GM21529 (cell line): ENCODE data around the gene DMBT1.

ENCODE experiments used
- ATAC-seq: cut with Tn5 transposase; IDR thresholded peaks from one replicate; pipeline ENCODE4 v1.9.1; 2021; ENCODE audit not compliant: unreplicated experiment

The DMBT1 gene

DNA sequence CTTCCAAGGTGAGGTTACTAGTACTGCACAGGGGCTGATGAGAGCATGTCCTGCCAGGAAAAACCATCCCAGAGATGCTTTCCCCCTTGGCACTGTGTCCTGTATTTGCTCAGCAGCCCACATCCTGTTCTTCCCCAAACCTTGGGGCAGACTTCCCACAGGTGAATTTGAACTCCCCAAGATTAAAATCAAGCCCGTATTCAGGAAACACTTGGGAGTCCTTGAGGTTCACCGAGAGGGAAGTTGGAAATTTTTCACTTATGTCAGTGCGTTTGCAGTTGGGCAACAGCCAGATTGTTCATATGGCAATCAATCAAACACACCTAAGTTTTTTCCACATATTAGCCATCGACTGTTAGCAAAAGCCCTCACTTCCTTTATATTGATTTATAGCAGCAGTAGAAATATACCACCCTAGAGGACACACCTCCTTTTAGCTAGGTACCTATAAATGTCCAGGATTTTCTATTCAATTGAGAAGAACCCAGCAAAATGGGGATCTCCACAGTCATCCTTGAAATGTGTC is at the start of gene DMBT1:
Gene DMBT1, plus strand, starts transcription at position 476 of the 526 bp plus-strand sequence. Its CDS starts 17 bp downstream, at position 493.
- no peak for ATAC-seq

DNA sequence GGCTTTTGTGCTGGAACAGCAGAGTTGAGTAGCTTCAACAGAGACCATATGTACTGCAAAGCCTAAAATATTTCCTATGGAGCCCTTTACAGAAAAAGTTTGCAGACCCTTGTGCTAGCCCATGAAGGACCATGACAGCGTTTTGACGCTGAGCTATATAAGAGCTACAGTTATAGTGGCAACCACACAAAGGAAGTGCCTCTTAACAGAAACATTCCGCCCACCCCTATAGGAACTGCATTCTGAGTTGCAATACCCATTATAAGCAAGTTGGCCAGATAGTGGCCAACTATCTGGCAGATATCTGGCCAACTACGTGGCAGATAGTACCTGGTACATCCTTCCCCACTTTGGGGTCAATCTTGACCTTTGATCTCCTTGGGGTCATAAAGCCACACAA is 47.5 kb upstream of the DMBT1 start:
- ATAC-seq = no peak

DNA sequence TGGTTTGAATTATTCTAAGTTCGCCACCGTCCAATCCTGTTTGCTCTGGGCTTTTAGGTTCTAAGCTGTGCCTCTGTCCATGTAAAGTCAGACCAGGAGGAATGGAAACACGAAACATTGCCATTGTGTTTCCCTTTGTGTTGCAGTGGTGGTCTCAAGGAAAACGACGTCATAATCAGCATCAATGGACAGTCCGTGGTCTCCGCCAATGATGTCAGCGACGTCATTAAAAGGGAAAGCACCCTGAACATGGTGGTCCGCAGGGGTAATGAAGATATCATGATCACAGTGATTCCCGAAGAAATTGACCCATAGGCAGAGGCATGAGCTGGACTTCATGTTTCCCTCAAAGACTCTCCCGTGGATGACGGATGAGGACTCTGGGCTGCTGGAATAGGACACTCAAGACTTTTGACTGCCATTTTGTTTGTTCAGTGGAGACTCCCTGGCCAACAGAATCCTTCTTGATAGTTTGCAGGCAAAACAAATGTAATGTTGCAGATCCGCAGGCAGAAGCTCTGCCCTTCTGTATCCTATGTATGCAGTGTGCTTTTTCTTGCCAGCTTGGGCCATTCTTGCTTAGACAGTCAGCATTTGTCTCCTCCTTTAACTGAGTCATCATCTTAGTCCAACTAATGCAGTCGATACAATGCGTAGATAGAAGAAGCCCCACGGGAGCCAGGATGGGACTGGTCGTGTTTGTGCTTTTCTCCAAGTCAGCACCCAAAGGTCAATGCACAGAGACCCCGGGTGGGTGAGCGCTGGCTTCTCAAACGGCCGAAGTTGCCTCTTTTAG is 46.3 kb upstream of the DMBT1 start:
- no peak for ATAC-seq

DNA sequence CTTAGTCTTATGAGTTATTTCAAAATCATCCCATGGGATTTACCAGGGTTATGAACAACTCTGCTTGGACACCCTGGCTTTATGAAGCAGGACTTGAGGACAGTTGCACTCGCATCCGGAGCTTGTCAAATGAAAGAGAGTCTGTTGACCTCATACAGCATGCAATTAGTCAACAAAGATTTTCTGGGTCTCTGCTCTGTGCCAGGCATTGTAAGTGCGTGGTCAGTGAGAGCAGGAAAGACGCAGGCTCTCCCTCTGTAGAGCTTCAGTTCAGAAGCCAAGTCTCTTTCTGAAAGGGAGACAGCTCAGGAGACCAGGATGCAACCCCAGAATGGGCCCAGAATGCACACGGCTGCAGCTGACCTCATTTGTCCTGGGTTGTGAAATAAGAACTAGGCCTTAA is 45.5 kb upstream of the DMBT1 start:
- no peak for ATAC-seq

DNA sequence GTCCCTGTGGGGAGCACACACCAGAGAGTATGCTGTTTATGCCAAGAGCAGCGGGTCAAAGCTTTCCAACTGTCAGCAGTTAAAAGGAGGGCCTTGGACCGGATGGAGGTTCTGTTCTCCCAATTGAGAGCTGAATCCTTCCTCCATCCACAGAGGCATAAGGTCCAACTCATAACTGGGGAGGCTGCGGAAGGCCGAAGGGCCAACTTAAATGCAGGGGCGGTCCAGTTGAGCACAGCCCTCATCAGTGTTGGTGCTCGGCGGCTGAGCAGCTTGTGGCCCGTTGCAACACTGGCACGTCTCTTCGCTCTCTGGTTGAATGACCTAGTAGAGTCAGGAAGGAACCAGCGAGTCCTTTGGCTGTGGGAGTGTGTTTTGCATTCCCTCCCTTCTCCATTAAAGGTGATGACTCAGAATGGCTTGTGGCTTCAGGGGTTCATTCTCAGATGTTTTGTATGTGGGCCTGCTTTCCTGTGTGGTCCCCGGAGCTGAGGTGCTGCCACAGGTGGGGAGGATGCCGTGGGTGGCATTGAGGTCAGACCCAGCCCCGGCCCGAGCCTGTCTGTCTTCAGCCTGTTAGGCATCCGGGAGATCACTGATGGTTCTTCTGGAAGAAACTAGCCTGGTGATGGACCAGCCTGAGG is 44.8 kb upstream of the DMBT1 start:
- ATAC-seq = peak; percentile 81

DNA sequence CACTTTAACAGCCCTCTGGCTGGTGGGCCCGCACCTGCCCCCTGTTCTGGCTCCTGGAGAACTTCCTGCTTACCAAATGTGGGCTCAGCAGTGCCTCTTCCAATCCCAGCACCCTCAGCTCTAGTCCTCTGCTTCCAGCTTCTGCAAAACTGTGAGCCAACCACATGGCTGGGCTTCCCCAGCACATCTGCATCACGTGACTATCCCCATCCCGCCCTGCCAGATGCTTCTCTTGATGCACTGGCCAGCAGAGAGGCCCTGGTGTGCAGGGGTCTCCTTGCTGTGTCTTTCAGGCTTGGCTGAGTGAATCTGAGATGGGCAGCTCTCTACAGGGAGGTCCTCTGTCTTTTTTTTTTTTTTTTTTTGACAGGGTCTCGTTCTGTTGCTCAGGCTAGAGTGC is 43.8 kb upstream of the DMBT1 start:
- ATAC-seq = no peak

DNA sequence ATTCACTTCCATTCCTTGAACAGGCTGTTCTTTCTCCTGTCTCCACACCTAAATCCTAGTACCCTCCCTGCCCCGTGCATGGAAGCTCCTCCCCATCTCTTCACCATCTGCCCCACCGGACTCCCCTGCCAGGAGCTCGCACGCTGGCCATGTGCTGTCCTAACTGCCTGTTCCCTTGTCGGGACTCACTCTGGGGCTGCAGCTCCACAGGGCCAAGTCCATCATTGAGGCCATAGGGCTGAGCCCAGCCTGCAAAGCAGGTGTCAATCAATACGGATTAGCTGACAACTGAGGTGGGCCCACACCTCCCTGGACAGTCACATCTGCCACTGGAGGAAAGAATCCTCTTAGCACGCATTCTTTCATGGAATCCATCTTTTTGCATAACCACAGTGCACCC is 41.4 kb upstream of the DMBT1 start:
- ATAC-seq = no peak

DNA sequence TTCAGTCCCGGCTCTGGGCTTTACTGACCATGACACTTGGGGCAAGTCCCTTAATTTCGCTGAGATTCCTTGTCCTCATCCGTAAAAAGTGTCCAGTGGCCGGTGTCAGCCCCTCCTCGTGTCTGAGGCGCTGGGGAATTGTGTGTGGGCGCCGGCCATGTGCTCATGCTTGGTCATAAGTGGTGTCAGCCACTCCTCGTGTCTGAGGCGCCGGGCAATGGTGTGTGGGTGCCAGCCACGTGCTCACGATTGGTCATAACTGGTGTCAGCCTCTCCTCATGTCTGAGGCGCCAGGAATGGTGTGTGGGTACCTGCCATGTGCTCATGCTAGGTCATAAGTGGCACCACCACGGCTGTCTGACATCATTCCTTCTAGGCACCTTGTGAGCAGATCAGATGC is 40.7 kb upstream of the DMBT1 start:
- no peak for ATAC-seq

DNA sequence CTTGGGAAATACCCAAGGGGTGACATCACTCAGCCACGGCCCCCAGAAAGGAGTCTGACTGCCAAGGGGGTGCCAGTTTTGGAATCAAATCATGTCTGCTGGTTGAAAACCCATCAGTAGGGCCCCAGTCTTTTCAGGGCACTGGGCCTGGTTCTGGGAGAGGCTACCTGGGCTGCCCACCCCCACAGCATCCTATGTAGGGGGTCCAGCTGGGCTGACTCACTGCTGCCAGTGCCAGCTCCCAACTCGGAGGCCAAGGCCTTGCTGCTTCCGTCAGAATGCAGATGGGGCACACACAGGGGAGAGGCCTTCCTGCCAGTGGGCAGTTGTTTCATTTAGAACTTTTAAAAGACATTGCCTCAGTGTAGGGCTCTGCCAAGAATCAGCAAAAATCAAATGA is 39.5 kb upstream of the DMBT1 start:
- ATAC-seq = no peak

DNA sequence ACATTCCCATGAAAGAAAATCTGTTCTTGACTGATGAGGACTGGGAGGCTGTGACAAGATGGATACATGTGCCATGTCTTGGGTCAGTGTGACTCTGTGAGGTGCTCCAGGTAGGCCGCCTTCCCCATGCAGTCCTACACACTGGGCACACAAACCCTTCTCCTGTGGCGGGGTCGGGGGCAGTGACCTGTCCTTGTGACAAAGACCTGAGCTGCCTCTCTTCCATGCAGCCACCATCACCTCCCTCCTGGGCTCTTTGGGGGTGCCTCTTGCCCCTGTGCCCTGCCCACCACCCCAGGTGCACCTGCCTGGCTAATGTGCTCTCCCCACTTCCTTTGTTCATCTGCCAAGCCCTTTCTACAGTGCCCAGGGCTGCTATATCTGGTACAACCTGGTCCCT is 35.7 kb upstream of the DMBT1 start:
- no peak for ATAC-seq

DNA sequence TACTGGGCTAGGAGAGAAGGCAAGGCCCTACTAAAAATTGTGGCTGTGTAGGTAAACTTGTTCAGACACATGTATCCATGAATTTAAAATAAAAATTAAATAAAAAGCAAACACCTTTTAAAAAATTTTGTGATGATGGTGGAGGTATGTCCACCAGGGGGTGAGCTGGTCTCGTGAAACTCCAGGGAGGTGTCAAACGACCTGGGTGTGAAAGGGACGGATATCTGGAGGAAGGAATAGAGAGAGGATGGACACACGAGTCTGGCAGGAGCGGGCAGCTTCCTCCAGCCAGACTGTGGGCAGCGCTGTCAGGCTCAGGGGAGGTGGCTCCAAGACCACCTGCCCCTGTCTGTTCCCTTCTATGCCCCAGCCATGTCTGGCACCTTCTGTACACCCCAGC is 34.8 kb upstream of the DMBT1 start:
- ATAC-seq = no peak

DNA sequence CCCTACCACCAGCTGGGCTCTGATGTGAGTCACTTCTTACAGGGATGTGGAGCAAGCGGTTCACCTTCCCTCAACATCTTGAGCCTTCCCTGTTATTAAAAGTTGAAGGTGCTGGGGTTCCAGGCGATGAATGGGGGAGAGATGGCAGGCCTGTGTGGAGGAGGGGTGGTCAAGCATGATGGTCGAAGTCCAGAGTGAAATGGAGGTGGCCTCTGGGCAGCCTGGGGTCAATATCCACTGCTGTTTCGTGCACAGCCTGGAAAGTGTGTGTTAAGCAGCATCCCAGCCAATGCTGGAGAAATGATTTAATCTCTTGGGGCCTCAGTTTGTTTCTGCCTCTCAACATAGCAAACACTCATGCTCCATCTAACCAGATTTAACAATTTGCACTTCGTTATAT is 33.7 kb upstream of the DMBT1 start:
- no peak for ATAC-seq

DNA sequence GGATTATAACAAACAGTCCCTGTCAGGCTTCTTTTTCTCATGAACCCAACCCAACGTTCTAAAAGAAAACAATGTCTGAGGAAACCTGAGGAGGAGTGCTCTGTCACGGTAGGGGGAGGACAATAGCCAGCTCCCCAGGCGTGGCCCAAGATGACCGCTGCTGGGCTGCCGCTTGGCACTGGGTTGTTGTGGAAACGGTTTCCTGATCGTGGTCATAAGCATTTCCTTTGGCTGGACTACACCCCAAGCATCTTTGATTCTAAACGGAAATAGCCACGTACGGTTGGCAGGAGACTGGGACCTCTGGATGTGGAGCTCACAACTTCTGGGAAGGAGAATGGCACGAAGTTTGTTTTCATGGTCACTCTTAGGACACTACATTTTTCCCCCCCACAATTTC is 30.4 kb upstream of the DMBT1 start:
- ATAC-seq = no peak

DNA sequence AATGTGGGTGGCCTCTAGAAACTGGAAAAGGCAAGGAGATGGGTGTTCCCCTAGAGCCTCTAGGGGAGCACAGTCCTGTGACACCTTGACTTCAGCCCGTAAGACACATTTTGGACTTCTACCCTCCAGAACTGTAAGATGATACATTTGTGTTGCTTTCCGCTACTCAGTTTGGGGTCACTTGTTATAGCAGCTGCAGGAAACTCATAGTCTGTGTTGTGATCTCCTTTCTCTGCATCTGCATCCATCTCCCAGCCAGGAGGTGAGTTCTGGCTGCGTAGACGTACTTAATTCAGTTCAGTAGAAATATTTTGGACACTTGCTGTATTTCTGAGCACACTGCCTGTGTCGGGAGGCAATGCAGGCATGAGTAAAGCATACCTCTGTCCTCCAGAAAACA is 29.3 kb upstream of the DMBT1 start:
- no peak for ATAC-seq

DNA sequence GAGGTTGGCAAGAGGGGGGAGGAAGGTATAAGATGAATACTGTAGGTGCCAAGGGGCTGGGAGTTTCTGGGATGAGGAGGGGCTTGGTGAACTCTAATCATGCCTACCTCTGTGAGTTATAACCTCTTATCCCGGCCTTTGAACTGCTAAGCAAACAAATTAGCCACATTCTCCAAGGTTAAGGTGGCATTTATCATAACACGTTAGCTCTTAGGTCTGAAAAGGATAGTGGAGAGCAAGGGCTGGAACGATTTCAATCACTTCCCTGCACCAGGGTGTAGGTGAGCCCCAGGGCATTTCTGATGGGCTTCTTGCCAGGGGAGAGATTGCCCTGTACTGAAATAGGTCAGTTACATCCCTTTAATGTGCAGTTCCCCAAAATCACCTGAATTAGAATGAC is 28.6 kb upstream of the DMBT1 start:
- ATAC-seq = no peak

DNA sequence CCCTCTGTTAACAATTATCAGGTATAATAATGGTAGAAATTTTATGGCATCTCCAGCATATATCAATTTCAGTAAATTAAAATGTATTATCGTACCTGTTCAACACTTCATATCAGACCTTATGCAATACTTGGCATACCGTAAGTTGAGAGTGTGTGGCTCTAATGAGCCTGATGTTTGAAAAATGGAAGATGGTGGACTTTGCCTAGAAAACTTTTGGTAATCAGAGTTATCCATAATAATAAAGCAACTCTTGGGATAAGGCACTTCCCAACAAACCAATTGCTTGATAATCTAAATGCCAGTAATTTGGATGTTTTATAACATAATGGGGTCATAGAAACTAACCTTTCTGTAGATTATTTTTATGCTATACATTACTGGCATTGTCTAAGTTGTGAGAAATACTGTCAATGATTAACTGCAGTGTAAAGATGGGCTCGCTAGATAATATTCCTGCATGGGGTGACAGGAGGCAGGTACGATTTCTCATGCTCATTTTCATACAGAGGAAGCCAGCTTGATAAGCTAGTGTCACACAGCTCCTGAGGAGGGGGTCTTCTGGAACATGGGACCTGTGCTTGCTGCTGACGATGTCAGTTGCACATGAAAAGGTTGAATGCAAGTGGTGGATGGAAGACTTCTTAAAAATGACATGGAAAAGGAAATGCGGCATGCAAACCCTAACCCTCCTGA is 27.8 kb upstream of the DMBT1 start:
- ATAC-seq = no peak

DNA sequence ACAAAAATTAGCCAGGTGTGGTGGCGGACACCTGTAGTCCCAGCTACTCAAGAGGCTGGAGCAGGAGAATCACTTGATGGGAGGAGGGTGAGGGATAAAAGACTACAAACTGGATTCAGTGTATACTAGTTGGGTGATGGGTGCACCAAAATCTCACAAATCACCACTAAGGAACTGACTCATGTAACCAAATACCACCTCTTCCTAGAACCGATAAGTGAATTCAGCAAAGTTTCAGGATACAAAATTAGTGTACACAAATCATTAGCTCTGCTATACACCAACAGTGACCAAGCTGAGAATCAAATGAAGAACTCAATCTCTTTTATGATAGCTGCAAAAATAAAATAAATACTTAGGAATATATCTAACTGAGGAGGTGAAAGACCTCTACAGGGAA is 23.0 kb upstream of the DMBT1 start:
- ATAC-seq = no peak

DNA sequence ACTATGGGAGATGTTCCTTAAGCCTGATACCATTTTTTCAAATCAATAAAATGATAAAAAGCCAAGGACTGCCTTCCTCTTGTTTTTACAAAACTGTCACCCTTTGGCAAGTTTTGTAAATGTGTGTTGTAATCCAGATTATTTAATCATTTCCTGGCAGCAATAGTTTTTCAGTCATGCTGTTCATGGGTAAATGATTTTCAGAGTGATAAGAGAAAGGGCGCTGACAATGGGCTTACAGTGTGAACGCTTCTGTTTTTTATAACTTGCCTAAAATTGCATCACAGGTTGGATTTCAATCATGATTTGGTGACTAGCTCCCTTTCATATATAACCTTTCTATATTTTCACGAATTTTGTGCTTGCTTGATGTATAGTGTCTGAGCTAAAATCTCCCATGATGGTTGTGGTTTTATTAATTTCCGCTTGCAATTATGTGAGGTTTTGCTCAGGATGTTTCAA is 19.0 kb upstream of the DMBT1 start:
- ATAC-seq = no peak

DNA sequence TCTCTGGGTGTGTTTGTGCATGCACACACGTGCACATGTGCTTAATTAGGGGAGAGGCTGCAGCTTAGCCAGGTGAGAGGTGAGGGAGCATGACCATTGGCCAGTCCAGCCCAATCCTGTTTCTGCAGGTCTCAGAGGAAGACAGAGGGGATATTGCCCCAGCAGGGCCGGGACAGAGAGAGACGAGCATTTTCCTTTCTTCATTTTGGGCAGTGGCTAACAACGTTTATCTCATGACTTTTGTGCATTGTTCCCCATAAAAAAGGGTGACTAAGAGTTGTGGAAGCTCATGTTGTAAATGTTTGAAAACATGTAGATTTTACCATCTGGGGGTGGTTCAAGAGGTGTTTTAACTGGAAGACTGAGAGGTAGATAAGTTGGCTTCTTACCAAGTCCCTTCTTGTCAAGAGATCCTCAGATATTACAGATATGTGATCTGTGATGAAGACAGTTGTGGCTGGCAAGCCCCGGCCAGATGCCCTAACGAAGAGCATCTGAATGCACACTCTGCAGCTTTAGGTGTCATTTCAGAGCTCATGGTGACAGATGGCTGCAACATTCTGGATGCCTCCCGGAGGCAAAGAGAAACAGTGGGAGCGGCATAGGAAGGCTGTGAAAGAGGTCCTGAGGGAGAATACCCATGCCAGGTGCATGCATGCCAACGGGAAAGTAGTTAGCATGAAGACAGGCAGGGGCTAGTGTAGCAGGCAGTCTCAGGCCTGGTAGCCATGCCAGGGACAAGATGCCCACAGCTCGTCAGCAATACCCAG is 16.7 kb upstream of the DMBT1 start:
- no peak for ATAC-seq

DNA sequence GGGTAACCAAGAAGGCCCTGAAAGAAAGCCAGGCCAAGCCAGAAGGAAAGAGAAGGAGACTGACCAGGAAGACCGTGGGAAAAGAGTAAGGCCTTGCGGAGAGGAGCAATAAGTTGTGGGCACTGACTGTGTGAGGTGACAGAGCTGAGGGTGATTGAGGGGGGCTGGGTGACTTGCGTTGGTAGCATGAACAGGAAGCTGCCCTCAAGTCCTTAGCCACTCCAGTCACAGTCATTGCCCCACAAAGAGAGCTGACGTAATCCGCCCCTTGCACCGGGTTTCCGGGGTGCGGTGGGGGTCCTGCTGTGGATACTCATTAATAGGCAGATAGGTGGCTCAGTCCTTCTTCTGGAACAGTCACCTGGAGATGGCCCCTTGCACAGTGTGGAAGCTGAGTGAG is 16.1 kb upstream of the DMBT1 start:
- ATAC-seq = no peak

DNA sequence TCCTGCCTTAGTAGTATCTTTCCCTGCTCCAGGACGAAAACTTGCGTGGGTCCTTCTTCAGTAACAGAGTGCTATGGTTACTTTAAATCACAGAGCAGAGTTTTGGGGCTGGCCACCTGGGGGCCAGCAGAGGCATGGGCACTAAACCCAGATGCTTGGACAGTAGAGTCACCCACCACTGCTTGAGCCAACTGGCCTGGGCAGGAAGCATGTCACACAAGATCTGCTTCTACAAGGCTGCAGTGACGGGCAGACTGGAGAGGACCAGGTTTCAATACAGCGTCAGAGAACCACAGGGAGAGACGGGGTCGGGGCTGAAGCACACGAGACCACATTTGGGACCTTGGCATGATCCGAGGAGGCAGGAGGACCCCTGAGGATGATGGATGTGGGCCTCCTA is 14.3 kb upstream of the DMBT1 start:
- ATAC-seq = no peak
